Hepatocyte (in vitro differentiated cells): Measurements from ENCODE around the gene USP12.

Experiments
- CTCF ChIP-seq: fragments of 200-600 bp; sonication (generic); IDR thresholded peaks from 2 replicates; pipeline ENCODE4 v1.5.1; 2016; ENCODE audit warnings: antibody characterized with exemption, mild to moderate bottlenecking; ENCODE audit not compliant: poor library complexity
- EZH2 ChIP-seq: fragments of 200-600 bp; sonication (generic); IDR thresholded peaks from 2 replicates; pipeline ENCODE4 v1.6.1; 2016; ENCODE audit warnings: antibody characterized with exemption, mild to moderate bottlenecking, borderline replicate concordance
- EZH2phosphoT487 ChIP-seq: fragments of 200-600 bp; sonication (generic); IDR thresholded peaks from one replicate; pipeline ENCODE4 v1.6.1; 2018; ENCODE audit warnings: antibody characterized with exemption, mild to moderate bottlenecking, low read depth, moderate library complexity; ENCODE audit not compliant: unreplicated experiment, severe bottlenecking

GRCh38 chr13:27083183-27083582, 88.4 kb downstream of the USP12 start:
- TF ChIP-seq CTCF: no peak
- no peak for TF ChIP-seq EZH2
- TF ChIP-seq EZH2phosphoT487: no peak
